ENCODE measurements around the gene CLNK.

GRCh38 chr4:10706236-10706635 lies 21.7 kb upstream of the CLNK start:
- TF ChIP-seq POLR2A (IDR thresholded peaks at IDR 0.05) (no peak), CTCF (IDR thresholded peaks at IDR 0.05) (no peak), EP300 (IDR thresholded peaks at IDR 0.05) (no peak)
